Neural crest cell (in vitro differentiated cells): ENCODE measurements around the gene FHIT. TPM values are rescaled to one million over a fixed set of nuclear protein-coding genes. Genes with fewer than 3 reads are reported as not detected.

ENCODE experiments used
- DNase-seq: peaks from one replicate; pipeline ENCODE4 v3.0.0; 2021; ENCODE audit warnings: low read depth, mixed read lengths, low spot score
- H3K27ac Mint-ChIP-seq: one replicate; pipeline ENCODE4 v1.8.0; 2021; ENCODE audit warnings: mild to moderate bottlenecking, mixed read lengths; ENCODE audit not compliant: unreplicated experiment
- H3K27me3 Mint-ChIP-seq: 2 replicates; pipeline ENCODE4 v1.8.0; 2021; ENCODE audit warnings: low read depth, mild to moderate bottlenecking, mixed read lengths
- H3K36me3 Mint-ChIP-seq: 2 replicates; pipeline ENCODE4 v1.8.0; 2021; ENCODE audit warnings: low read depth, mild to moderate bottlenecking, mixed read lengths
- H3K4me1 Mint-ChIP-seq: 2 replicates; pipeline ENCODE4 v1.8.0; 2021; ENCODE audit warnings: mixed read lengths
- H3K4me3 Mint-ChIP-seq: one replicate; pipeline ENCODE4 v1.8.0; 2021; ENCODE audit warnings: mild to moderate bottlenecking, mixed read lengths
- H3K9me3 Mint-ChIP-seq: 2 replicates; pipeline ENCODE4 v1.8.0; 2021; ENCODE audit warnings: mixed read lengths
- total RNA-seq: library from RNA; stranded (reverse); gene quantifications from 2 replicates; pipeline ENCODE4 v1.2.1, GENCODE V29; 2021
- TF ChIP-seq, protein P1 (sequence below): fragments of 200-600 bp; sonication (generic); conservative IDR thresholded peaks from 2 replicates; pipeline ENCODE4 v1.5.0; 2021; ENCODE audit warnings: antibody characterized with exemption, mild to moderate bottlenecking

Gene FHIT
- total RNA-seq, 1 donor from 2014 or later, result 5.2 TPM

DNA sequence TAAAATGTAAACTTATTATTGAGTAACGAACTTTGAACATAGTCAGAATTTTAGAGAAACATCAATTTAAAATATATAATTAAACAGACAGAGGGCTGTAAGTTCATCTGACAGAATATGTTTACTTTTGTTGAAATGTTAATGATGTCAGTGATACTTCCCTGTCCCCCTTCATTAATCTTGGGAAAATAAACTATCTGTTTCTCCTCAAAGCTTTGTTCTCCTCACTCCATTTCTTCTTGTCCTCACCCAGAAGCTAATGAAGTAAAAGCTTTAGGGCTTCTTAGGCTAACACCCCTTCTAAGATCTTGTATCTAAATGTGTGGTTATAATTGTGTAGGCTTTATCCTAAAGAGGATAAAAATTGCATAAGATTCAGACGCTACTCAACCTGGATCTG is 1031.8 kb downstream of the FHIT start:
- TF ChIP-seq, protein P1, sequence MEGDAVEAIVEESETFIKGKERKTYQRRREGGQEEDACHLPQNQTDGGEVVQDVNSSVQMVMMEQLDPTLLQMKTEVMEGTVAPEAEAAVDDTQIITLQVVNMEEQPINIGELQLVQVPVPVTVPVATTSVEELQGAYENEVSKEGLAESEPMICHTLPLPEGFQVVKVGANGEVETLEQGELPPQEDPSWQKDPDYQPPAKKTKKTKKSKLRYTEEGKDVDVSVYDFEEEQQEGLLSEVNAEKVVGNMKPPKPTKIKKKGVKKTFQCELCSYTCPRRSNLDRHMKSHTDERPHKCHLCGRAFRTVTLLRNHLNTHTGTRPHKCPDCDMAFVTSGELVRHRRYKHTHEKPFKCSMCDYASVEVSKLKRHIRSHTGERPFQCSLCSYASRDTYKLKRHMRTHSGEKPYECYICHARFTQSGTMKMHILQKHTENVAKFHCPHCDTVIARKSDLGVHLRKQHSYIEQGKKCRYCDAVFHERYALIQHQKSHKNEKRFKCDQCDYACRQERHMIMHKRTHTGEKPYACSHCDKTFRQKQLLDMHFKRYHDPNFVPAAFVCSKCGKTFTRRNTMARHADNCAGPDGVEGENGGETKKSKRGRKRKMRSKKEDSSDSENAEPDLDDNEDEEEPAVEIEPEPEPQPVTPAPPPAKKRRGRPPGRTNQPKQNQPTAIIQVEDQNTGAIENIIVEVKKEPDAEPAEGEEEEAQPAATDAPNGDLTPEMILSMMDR, result no peak

DNA sequence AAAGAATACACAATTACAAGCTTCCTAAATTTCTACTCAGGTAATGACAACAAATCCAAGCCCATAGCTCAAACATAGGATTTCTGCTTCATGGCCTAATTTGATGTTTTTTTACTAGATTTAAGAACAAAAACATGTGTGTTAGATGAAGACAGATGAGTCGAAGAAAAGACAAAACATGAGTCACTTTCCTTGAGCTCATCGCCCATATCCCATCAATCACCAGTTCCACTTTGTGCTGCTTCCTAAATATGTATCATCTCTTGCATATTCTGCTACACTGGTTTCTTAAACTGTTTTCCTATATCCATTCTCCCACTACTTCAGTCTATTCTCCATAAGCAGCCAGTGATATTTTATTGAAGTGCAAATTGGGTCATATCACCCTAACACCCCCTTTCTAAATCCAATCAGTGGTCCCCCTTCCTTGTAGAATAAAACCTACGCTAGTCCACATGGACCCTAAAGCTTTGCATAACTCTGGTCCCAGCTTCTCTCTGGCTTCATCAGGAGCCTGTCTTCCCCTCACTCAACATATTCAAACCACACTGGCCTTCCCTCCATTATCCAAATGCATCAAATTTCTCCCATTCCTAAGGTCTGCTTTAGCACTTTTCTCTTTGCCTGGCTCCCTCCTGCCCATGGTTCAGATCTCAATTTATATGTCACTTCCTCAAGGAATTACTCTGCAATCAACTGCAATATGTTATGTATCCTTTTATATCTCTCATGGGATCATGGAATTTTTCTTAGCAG is 1033.9 kb downstream of the FHIT start:
- TF ChIP-seq, protein P1, result no peak
- no peak for DNase-seq
- no peaks in the 10 kb centered on the region for H3K9me3 Mint-ChIP-seq
- no peak overlapping the region for H3K4me3 Mint-ChIP-seq
- H3K36me3 Mint-ChIP-seq, result no peaks in the 10 kb centered on the region
- no peaks in the 10 kb centered on the region for H3K27me3 Mint-ChIP-seq
- no peaks in the 10 kb centered on the region for H3K4me1 Mint-ChIP-seq
- no peak overlapping the region for H3K27ac Mint-ChIP-seq

More for the DNA sequence above, 1031.8 kb downstream of the FHIT start:
- no peaks in the 10 kb centered on the region for H3K27me3 Mint-ChIP-seq
- H3K9me3 Mint-ChIP-seq, result no peaks in the 10 kb centered on the region
- no peak for DNase-seq
- H3K27ac Mint-ChIP-seq, result no peak overlapping the region
- no peaks in the 10 kb centered on the region for H3K4me1 Mint-ChIP-seq
- no peak overlapping the region for H3K4me3 Mint-ChIP-seq
- no peaks in the 10 kb centered on the region for H3K36me3 Mint-ChIP-seq

DNA sequence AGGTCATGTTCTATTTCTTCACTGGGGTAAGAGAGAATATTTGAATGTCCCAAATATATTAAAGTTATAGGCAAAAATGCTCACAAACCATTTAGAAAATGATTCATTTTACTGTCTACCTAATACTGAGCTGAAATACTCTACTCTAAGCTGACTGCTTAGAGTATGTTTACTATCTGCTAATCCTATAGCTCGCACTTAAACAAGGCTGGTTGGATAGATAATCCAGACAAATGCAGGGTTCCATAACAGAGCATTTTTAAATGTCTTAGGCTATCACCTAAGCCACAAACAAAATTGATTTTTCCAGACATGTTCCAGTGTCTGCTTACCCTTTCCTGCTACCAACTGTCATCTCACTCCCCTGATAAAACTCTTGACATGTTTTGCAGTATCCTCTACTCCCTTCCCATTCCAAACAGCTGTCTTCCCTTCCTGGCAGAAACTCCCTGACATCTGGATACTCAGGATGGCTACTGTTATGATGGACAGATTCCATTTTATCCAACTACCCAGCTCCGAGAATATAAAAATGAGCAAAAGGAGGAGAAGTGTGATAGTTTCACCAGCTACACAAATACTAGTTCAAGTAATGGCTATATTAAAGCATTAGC is 1034.7 kb downstream of the FHIT start:
- no peak for DNase-seq
- Mint-ChIP-seq H3K4me1 (no peaks in the 10 kb centered on the region), H3K9me3 (no peaks in the 10 kb centered on the region), H3K27me3 (no peaks in the 10 kb centered on the region), H3K4me3 (no peak overlapping the region), H3K27ac (no peak overlapping the region), H3K36me3 (no peaks in the 10 kb centered on the region)
- TF ChIP-seq, protein P1, result no peak

DNA sequence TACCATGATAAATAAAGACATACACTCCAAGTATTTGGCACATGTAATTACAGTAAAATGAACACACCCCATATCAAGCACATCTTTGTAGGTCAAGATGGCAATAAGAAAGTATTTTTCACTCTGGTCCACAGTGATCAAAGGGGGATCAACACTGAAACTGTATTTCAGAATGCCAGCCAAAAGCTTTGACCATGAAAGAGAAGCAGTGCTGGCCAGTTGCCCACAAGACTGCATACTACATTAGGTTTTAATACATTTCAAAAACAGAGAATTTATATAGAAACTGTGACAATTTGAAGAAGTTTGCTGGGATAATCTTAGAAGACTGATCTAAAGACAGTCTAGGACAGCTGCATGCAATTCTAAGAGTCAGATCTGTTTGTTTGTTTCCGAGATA is 1035.3 kb downstream of the FHIT start:
- no peaks in the 10 kb centered on the region for H3K9me3 Mint-ChIP-seq
- no peak overlapping the region for H3K27ac Mint-ChIP-seq
- H3K4me1 Mint-ChIP-seq, result no peaks in the 10 kb centered on the region
- TF ChIP-seq, protein P1, result no peak
- no peak for DNase-seq
- H3K36me3 Mint-ChIP-seq, result no peaks in the 10 kb centered on the region
- H3K4me3 Mint-ChIP-seq, result no peak overlapping the region
- H3K27me3 Mint-ChIP-seq, result no peaks in the 10 kb centered on the region

DNA sequence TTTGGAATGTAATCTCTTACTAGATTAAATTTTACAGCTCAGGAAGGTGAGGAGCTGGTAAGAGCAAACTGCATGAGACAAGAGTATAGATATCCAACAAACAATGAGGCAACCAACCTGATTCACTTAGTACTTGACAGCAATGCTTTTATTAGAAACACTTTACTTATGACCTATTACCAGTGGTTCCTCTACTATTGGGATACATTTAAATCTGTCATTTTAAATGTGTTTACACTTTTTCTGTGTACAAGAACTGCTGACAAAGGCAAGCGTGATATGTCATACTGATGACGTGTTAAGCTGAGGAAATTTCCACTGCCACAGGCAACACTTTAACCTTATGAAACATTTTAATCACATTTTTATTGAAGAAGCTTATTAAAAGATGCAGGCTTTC is 1043.3 kb downstream of the FHIT start:
- no peaks in the 10 kb centered on the region for H3K36me3 Mint-ChIP-seq
- DNase-seq, result no peak
- H3K4me1 Mint-ChIP-seq, result peaks cover 4% of the 10 kb centered on the region
- H3K27me3 Mint-ChIP-seq, result no peaks in the 10 kb centered on the region
- TF ChIP-seq, protein P1, result no peak
- peaks cover 4% of the 10 kb centered on the region for H3K9me3 Mint-ChIP-seq
- H3K4me3 Mint-ChIP-seq, result no peak overlapping the region
- H3K27ac Mint-ChIP-seq, result no peak overlapping the region
